Astrocyte of the spinal cord (primary cell): ENCODE data around the gene MRGPRE.

Experiments used
- DNase-seq: peaks from one replicate; pipeline ENCODE4 v3.0.0; 2011; ENCODE audit warnings: low read depth, low spot score
- H3K4me3 ChIP-seq: 2 replicates; pipeline ENCODE4 v1.5.1; 2011; ENCODE audit warnings: low read depth, mild to moderate bottlenecking, low read length, moderate library complexity
- CTCF ChIP-seq: IDR thresholded peaks from 2 replicates; pipeline ENCODE4 v1.5.1; 2012; ENCODE audit warnings: low read depth, mild to moderate bottlenecking, low read length, inconsistent platforms
- in situ Hi-C: cut with HindIII; loops from 2 replicates; pipeline ENCODE4 v1.10.0; 2017; ENCODE audit warnings: low sequenced_read_pairs

The MRGPRE gene

GRCh38 chr11:3206156-3206921, 25.9 kb downstream of the MRGPRE start:
- DNase-seq = no peak

GRCh38 chr11:3205261-3206155, 26.7 kb downstream of the MRGPRE start:
- DNase-seq = no peak
- TF ChIP-seq CTCF = no peak
- H3K4me3 ChIP-seq = no peak overlapping the region
- in situ Hi-C loops = no loop called here

More at GRCh38 chr11:3206156-3206921, 25.9 kb downstream of the MRGPRE start:
- no peak overlapping the region for H3K4me3 ChIP-seq
- in situ Hi-C loops = no loop called here
- no peak for TF ChIP-seq CTCF

GRCh38 chr11:3204141-3205015, 27.8 kb downstream of the MRGPRE start:
- H3K4me3 ChIP-seq = no peak overlapping the region
- in situ Hi-C loops = no loop called here
- no peak for TF ChIP-seq CTCF
- no peak for DNase-seq

GRCh38 chr11:3203221-3204043, 28.8 kb downstream of the MRGPRE start:
- no peak for TF ChIP-seq CTCF
- in situ Hi-C loops = no loop called here
- H3K4me3 ChIP-seq = no peak overlapping the region
- DNase-seq = no peak

GRCh38 chr11:3202759-3203158, 29.5 kb downstream of the MRGPRE start:
- in situ Hi-C loops = no loop called here

More at GRCh38 chr11:3202759-3203158, 29.5 kb downstream of the MRGPRE start:
- TF ChIP-seq CTCF = no peak
- DNase-seq = no peak
- H3K4me3 ChIP-seq = no peak overlapping the region
